ENCODE data around the gene ZC3H13. TPM values are rescaled to one million over a fixed set of nuclear protein-coding genes. Genes with fewer than 3 reads are reported as not detected.
"Not testable (repeated sequence)": the region's sequence is repeated elsewhere in the genome, so short reads cannot be mapped to it uniquely, and the experiment has no call there.

Gene ZC3H13
- total RNA-seq, 2 experiments from 2014 or later, result 37.0 to 47.3 TPM

DNA sequence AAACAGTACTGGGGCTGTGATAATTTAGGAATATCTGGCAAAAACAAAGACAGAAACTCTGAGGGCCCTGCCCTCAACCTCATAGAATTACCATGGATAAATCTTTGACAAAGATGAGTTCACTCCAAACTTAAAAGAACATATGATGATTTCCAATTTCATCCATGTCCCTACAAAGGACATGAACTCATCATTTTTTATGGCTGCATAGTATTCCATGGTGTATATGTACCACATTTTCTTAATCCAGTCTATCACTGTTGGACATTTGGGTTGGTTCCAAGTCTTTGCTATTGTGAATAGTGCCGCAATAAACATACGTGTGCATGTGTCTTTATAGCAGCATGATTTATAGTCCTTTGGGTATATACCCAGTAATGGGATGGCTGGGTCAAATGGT, 71.4 kb downstream of the ZC3H13 start:
- POLR2A ChIA-PET; DNase-seq; H3K4me3 Mint-ChIP-seq; H3K9me3 Mint-ChIP-seq; H3K27me3 Mint-ChIP-seq; H3K4me1 Mint-ChIP-seq (ENCODE audit: low read depth); H3K27ac Mint-ChIP-seq; CTCF ChIA-PET; intact Hi-C loops (cut with micrococcal nuclease): not testable (repeated sequence)
- H3K36me3 Mint-ChIP-seq, result peaks cover 54% of the 10 kb centered on the region

DNA sequence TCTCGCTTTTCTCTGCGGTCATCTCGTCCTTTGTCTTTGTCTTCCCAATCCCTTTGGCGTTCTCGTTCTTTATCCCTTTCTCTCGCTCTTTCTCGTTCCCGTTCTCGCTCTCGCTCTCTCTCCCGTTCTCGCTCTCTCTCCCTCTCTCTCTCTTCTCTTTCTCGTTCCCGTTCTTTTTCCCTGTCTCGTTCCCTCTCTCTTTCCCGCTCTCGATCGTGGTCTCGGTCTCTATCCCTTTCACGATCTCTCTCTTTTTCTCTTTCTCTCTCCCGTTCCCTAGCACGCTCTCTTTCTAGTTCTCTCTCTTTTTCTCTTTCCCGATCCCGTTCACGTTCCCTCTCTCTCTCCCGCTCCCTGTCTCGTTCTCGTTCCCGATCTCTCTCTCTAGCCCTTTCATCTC, 77.2 kb downstream of the ZC3H13 start:
- Mint-ChIP-seq H3K9me3 (no peaks in the 10 kb centered on the region), H3K4me1 (ENCODE audit: low read depth) (peaks cover 6% of the 10 kb centered on the region), H3K36me3 (peaks cover 42% of the 10 kb centered on the region), H3K4me3 (no peak overlapping the region), H3K27me3 (no peaks in the 10 kb centered on the region), H3K27ac (no peak overlapping the region)
- CTCF ChIA-PET, result no interaction called here
- no peak for DNase-seq
- POLR2A ChIA-PET, result no interaction called here
- intact Hi-C loops (cut with micrococcal nuclease), result no loop called here

DNA sequence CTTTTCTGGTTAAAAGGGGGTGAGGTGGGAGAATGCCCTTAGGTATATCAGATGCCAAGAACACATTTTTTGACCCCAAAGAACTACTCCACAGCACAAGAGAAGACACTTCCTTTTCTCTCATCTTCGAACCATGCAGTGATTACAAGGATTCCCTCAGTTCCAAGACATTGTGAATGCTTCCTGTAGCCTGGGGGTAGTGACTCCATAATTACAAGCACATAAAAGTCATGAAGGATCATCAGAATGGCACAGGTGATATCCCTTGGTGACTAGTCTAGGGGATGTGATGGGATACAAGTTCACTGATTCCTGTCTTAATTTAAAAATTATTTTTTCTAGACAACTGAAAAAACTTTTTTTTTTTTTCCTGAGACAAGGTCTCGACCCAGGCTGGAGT, 78.0 kb downstream of the ZC3H13 start:
- Mint-ChIP-seq H3K27me3 (no peaks in the 10 kb centered on the region), H3K4me1 (ENCODE audit: low read depth) (peaks cover 4% of the 10 kb centered on the region), H3K4me3 (no peak overlapping the region), H3K9me3 (no peaks in the 10 kb centered on the region), H3K36me3 (peaks cover 44% of the 10 kb centered on the region), H3K27ac (no peak overlapping the region)
- DNase-seq, result no peak
- ChIA-PET POLR2A (no interaction called here), CTCF (no interaction called here)
- intact Hi-C loops (cut with micrococcal nuclease), result no loop called here

DNA sequence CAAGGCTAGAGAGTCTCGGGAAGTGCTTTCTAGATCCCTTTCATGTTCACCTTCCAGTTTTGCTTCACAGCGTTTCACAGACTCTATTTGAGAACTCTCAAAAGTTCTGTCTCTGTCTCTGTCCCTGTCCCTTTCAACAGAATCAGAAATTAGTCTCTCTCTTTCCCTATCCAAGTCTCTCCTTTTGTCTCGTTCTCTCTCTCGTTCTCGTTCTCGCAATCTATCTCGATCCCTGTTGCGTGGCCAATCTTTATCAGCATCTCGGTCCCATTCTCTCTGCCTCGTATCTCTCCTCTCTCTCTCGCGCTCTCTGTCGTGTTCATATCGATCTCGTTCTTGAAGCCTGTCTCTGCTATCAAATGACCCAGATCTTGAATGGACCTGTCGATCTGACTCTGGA, 85.0 kb downstream of the ZC3H13 start:
- peaks cover 13% of the 10 kb centered on the region for H3K4me1 Mint-ChIP-seq (ENCODE audit: low read depth)
- ChIA-PET CTCF (no interaction called here), POLR2A (no interaction called here)
- H3K4me3 Mint-ChIP-seq, result no peak overlapping the region
- H3K9me3 Mint-ChIP-seq, result no peaks in the 10 kb centered on the region
- DNase-seq, result no peak
- peaks cover 39% of the 10 kb centered on the region for H3K36me3 Mint-ChIP-seq
- intact Hi-C loops (cut with micrococcal nuclease), result loop anchor here (5.0 kb wide), 1 partner anchor 55 kb away; no protein-coding TSS in a partner anchor
- H3K27me3 Mint-ChIP-seq, result no peaks in the 10 kb centered on the region
- H3K27ac Mint-ChIP-seq, result no peak overlapping the region

DNA sequence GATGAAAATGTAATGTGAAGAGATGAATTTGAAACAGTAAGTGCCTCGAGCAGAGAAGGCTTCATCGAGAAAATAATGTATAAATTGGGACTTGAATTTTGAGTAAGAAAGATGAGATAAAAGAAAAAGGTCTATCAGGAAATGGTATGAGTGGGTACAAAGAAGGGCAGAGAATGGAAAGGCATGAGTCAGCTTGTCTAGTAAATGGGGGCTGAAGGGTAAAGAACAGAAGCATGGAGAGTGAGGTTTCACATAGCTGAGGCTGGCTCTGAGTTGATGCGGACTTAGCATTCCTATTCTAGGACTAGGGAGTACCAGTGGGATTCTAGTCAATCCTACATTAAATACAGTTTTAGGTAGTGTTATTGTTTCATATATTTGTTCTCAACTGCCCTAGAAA, 85.8 kb downstream of the ZC3H13 start:
- Mint-ChIP-seq H3K27me3 (no peaks in the 10 kb centered on the region), H3K36me3 (peaks cover 41% of the 10 kb centered on the region), H3K27ac (peak overlapping the region; percentile 43), H3K4me3 (no peak overlapping the region), H3K4me1 (ENCODE audit: low read depth) (peaks cover 13% of the 10 kb centered on the region), H3K9me3 (no peaks in the 10 kb centered on the region)
- POLR2A ChIA-PET, result no interaction called here
- no peak for DNase-seq
- CTCF ChIA-PET, result no interaction called here
- intact Hi-C loops (cut with micrococcal nuclease), result loop anchor here (5.0 kb wide), 1 partner anchor 56 kb away; no protein-coding TSS in a partner anchor

DNA sequence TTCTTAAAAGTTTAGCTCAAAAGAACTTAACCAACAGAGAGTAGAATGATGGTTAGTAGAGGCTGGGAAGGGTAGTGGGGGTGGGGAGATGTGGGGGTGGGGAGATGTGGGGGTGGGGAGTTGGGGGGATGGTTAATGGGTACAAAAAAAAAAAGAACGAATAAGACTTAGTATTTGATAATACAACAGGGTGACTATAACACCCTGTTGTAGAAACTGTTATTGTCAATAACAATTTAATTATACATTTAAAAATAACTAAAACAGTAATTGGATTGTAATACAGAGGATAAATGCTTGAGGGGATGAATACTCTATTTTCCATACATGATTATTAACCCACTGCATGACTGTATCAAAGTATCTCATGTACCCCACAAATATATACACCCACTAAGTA, 91.1 kb downstream of the ZC3H13 start:
- no peak overlapping the region for H3K27ac Mint-ChIP-seq
- POLR2A ChIA-PET, result no interaction called here
- no peak overlapping the region for H3K4me3 Mint-ChIP-seq
- peaks cover 30% of the 10 kb centered on the region for H3K36me3 Mint-ChIP-seq
- H3K27me3 Mint-ChIP-seq, result no peaks in the 10 kb centered on the region
- H3K9me3 Mint-ChIP-seq, result no peaks in the 10 kb centered on the region
- DNase-seq, result no peak
- CTCF ChIA-PET, result no interaction called here
- H3K4me1 Mint-ChIP-seq (ENCODE audit: low read depth), result peaks cover 2% of the 10 kb centered on the region
- intact Hi-C loops (cut with micrococcal nuclease), result no loop called here

DNA sequence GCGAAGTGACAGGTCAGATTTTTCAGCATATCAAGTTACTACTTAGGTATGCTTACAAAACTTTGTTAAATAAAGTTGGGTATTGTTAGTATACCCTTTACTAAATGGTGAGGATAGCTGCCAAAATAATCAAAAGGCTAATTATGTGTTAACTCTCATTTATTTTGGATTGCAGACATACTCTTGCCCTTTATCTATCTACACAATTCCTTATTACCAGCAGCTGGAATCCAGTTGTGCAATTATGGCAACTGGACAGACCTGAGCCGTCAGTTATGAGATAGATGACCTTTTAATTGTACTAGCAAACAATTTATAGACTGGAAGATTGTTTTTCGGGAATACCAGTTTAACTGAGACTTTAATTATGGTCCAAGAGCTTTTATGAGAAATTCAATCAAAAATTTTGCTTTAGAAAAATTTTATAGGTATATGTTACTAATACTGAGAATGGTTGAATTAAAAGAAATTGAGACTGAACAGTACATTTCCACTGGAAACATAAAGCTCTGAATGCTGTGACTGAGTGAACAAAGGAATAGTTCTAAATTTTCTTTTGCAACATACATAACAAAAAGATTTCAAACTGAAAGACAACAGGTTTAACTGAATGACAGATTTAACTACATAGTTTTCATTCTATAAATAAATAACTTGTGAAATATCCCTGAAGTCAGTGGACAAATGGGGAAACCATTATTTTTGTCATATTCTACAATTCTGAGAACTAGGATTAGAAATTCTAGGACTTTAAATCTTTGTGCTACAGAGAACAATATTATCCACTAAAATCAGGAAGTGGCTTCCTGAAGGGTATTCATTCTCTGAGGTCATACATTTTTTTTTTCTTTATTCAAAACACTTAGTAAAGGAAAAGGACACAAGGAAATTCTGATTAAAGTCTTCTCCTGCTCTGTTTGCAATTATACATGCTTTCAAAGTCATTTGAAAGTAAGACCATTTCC, 97.4 kb downstream of the ZC3H13 start:
- Mint-ChIP-seq H3K27ac (no peak overlapping the region), H3K27me3 (no peaks in the 10 kb centered on the region), H3K4me3 (no peak overlapping the region), H3K36me3 (peaks cover 23% of the 10 kb centered on the region), H3K9me3 (no peaks in the 10 kb centered on the region), H3K4me1 (ENCODE audit: low read depth) (no peaks in the 10 kb centered on the region)
- intact Hi-C loops (cut with micrococcal nuclease), result no loop called here
- CTCF ChIA-PET, result interaction anchor here (0.9 kb wide), 1 partner anchor 16 kb away, joined by 3 read pairs; no protein-coding TSS in a partner anchor
- no peak for DNase-seq
- POLR2A ChIA-PET, result no interaction called here

DNA sequence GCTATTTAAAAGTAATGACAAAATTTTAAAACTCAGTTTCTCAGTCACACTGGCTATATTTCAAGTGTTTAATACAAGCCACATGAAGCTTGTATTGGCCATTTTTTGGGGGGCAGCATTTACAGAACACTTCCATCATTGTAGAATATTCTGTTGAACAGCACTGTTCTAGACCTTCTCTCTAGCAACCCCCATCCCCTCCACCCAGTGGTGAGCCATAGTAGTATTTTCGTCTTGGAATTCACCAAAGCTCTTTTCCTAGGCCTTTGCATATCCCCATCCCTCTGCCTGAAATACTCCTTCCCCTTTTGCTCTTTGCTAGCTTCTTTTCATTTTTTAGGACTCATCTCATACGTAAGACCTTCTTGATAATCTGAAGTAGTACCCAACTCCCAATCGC, 99.5 kb downstream of the ZC3H13 start:
- Mint-ChIP-seq H3K27ac (no peak overlapping the region), H3K4me3 (no peak overlapping the region), H3K36me3 (peaks cover 16% of the 10 kb centered on the region), H3K27me3 (no peaks in the 10 kb centered on the region), H3K9me3 (no peaks in the 10 kb centered on the region), H3K4me1 (ENCODE audit: low read depth) (no peaks in the 10 kb centered on the region)
- DNase-seq, result no peak
- POLR2A ChIA-PET, result no interaction called here
- intact Hi-C loops (cut with micrococcal nuclease), result no loop called here
- CTCF ChIA-PET, result no interaction called here

DNA sequence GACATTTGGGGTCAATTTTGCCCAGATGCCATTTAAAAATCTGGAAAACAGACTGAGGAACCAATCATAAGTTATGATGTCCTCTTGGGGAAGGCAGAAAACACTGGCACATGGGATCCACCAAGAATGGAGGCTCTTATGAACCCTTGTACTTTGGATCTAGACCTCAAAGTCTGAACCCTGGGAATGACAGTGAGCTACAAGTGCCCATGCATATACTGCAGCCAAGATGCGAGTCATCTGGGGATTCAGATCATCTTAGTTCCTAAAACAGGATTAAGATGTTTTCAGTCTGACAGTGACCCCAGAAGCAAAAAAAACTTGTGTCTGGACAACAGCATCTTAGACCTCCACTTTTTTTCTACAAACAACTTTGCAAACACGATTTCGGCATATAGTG, 100.8 kb downstream of the ZC3H13 start:
- Mint-ChIP-seq H3K27me3 (no peaks in the 10 kb centered on the region), H3K9me3 (no peaks in the 10 kb centered on the region), H3K27ac (no peak overlapping the region), H3K4me3 (no peak overlapping the region), H3K36me3 (peaks cover 8% of the 10 kb centered on the region), H3K4me1 (ENCODE audit: low read depth) (no peaks in the 10 kb centered on the region)
- intact Hi-C loops (cut with micrococcal nuclease), result no loop called here
- ChIA-PET POLR2A (no interaction called here), CTCF (interaction anchor here (0.6 to 0.7 kb wide), 2 partner anchors 175 to 382 kb away, joined by 3 to 5 read pairs; no protein-coding TSS in a partner anchor)
- DNase-seq, result no peak

DNA sequence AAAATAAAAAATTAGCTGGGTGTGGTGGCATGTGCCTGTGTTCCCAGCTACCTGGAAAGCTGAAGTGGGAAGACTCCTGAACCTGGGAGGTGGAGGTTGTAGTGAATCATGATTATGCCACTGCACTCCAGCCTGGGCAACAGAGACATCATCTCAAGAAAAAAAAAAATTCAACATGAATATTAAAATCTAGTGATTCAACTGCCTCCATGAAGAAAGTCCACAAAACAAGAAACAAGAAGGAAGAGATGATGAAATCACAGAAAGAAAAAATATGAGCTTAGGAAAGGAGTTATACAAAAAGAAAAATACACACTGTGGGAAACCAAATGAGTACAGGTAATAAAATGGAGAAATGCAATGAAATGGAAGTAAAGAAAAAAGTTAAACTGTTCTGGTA, 101.4 kb downstream of the ZC3H13 start:
- Mint-ChIP-seq H3K27ac (no peak overlapping the region), H3K4me1 (ENCODE audit: low read depth) (no peaks in the 10 kb centered on the region), H3K27me3 (no peaks in the 10 kb centered on the region), H3K4me3 (no peak overlapping the region), H3K36me3 (peaks cover 4% of the 10 kb centered on the region), H3K9me3 (no peaks in the 10 kb centered on the region)
- no peak for DNase-seq
- ChIA-PET POLR2A (no interaction called here), CTCF (interaction anchor here (0.6 to 0.7 kb wide), 2 partner anchors 175 to 383 kb away, joined by 3 to 5 read pairs; no protein-coding TSS in a partner anchor)
- intact Hi-C loops (cut with micrococcal nuclease), result no loop called here

DNA sequence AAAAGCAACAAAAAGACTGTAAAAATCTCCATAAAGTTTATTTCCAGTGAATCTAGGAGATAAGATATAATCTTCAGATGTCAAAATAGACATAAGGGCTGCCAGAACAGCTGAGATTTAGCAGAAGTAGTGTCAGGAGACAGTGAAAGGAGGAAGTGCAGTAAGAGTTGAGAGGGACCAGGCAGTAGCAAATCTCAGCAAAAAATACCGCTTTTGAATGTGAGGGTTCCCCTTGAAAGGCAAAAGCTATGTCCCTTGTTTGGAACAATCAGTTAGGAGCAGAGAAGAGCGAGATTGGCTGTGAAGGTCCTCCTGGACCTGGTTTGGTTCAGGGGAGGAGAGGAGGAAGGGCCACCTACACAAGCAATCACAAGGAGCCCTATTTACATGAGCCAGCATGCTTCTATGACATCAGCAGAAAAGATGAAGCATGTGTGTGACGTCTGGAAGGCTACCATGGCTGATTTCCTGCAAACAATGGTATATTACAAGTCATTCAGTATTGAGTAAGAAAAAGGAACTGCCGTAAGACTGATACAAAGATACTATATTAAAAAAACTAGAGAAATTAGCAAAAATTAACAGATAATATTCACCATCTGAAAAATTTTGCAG, 102.1 kb downstream of the ZC3H13 start:
- ChIA-PET CTCF (interaction anchor here (0.6 kb wide), 1 partner anchor 1032 kb away, joined by 3 read pairs; no protein-coding TSS in a partner anchor), POLR2A (no interaction called here)
- intact Hi-C loops (cut with micrococcal nuclease), result no loop called here

DNA sequence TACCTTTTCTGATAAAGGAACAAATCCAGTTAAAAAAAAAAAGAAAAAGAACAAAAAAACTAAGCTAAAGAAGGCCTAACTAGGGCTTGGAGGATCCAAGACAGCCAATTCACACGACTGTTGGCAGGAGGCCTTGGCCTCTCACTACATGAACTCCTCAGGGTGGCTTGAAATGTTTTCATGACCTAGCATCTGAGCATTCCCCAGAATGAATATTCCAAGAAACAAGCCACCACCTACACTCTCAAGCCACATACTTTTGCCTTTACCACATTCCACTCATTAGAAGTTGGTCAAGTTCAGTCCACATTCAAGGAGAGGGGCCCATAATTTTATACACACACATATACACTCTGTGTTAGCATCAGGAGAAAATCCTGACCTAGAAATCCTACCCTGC, 103.4 kb downstream of the ZC3H13 start:
- Mint-ChIP-seq H3K4me1 (ENCODE audit: low read depth) (no peaks in the 10 kb centered on the region), H3K27me3 (no peaks in the 10 kb centered on the region), H3K27ac (no peak overlapping the region), H3K9me3 (no peaks in the 10 kb centered on the region), H3K36me3 (no peaks in the 10 kb centered on the region), H3K4me3 (no peak overlapping the region)
- CTCF ChIA-PET, result no interaction called here
- intact Hi-C loops (cut with micrococcal nuclease), result no loop called here
- DNase-seq, result no peak
- POLR2A ChIA-PET, result no interaction called here

More for the DNA sequence above, 102.1 kb downstream of the ZC3H13 start:
- H3K9me3 Mint-ChIP-seq, result no peaks in the 10 kb centered on the region
- no peak for DNase-seq
- no peak overlapping the region for H3K27ac Mint-ChIP-seq
- H3K36me3 Mint-ChIP-seq, result peaks cover 3% of the 10 kb centered on the region
- H3K27me3 Mint-ChIP-seq, result no peaks in the 10 kb centered on the region
- no peaks in the 10 kb centered on the region for H3K4me1 Mint-ChIP-seq (ENCODE audit: low read depth)
- no peak overlapping the region for H3K4me3 Mint-ChIP-seq

DNA sequence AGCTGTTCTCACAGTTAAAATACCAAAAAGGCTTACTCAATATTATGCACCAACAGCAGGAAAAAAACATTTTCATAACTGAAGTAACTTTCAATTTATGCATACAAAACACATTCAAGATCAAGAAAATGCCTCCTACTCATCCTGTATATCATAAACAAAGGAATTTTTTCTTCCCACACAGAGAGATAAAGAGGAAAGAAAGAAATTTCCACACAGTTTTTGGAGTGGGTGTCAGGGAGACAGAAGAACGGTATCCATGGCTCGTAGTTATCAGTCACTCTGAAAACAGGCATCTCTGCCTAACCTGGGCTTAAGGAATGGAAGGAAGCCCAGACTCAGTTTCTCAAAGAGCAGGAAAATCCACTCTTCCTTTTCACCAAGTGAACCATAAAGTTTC, 108.6 kb downstream of the ZC3H13 start:
- H3K4me1 Mint-ChIP-seq (ENCODE audit: low read depth), result no peaks in the 10 kb centered on the region
- H3K9me3 Mint-ChIP-seq, result no peaks in the 10 kb centered on the region
- intact Hi-C loops (cut with micrococcal nuclease), result no loop called here
- CTCF ChIA-PET, result no interaction called here
- peaks cover 8% of the 10 kb centered on the region for H3K27me3 Mint-ChIP-seq
- no peak for DNase-seq
- no peak overlapping the region for H3K27ac Mint-ChIP-seq
- H3K36me3 Mint-ChIP-seq, result no peaks in the 10 kb centered on the region
- H3K4me3 Mint-ChIP-seq, result no peak overlapping the region
- POLR2A ChIA-PET, result no interaction called here

Data from activated CD4-positive, alpha-beta memory T cell treated with anti-CD3 and anti-CD28 coated beads for 36 hours (primary cell).